ENCODE measurements around the gene RASGEF1C.

- TF ChIP-seq ZNF274 (IDR thresholded peaks at IDR 0.05; ENCODE audit: low read depth, low read length): no peak
- no peak for TF ChIP-seq YY1 (IDR thresholded peaks at IDR 0.05; ENCODE audit: insufficient read depth, insufficient read length)
- TF ChIP-seq SUZ12 (IDR thresholded peaks at IDR 0.05; ENCODE audit: extremely low read depth, insufficient read depth, insufficient read length): no peak
Observed at GRCh38 chr5:180241600-180241999, 32.6 kb upstream of the RASGEF1C start.

All from NT2/D1 (cell line).